22Rv1 (cell line): ENCODE results near the gene PRRT1B.

Source experiments
- ZFX ChIP-seq: fragments of 450-650 bp; IDR thresholded peaks from 2 replicates; pipeline ENCODE4 v1.6.1; 2017; ENCODE audit warnings: antibody characterized with exemption, borderline replicate concordance
- TF ChIP-seq, protein P1 (sequence below): fragments of 450-650 bp; IDR thresholded peaks from 2 replicates; pipeline ENCODE4 v1.5.1; 2017; ENCODE audit warnings: mild to moderate bottlenecking

GRCh38 chr9:131603711-131604439 is 58.6 kb downstream of the PRRT1B start:
- TF ChIP-seq, protein P1, sequence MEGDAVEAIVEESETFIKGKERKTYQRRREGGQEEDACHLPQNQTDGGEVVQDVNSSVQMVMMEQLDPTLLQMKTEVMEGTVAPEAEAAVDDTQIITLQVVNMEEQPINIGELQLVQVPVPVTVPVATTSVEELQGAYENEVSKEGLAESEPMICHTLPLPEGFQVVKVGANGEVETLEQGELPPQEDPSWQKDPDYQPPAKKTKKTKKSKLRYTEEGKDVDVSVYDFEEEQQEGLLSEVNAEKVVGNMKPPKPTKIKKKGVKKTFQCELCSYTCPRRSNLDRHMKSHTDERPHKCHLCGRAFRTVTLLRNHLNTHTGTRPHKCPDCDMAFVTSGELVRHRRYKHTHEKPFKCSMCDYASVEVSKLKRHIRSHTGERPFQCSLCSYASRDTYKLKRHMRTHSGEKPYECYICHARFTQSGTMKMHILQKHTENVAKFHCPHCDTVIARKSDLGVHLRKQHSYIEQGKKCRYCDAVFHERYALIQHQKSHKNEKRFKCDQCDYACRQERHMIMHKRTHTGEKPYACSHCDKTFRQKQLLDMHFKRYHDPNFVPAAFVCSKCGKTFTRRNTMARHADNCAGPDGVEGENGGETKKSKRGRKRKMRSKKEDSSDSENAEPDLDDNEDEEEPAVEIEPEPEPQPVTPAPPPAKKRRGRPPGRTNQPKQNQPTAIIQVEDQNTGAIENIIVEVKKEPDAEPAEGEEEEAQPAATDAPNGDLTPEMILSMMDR, result no peak
- no peak for TF ChIP-seq ZFX
